Tibial nerve (tissue), 4 donors: ENCODE data around the gene ATP1A1. TPM values are rescaled to one million over a fixed set of nuclear protein-coding genes. Genes with fewer than 3 reads are reported as not detected.
A peak's percentile ranks its signal among the peaks of the same experiment; 100 is the strongest.

ENCODE experiments used
- DNase-seq, 2 donors: peaks; one replicate each; pipeline ENCODE4 v3.0.0-alpha.2; 2019; ENCODE audit warnings: low spot score in 2 of 2
- H3K27ac ChIP-seq, 4 donors: fragments of 200-600 bp; sonication (generic) in 3 of 4; one replicate each; pipeline ENCODE4 v1.5.1; 2017 to 2019; ENCODE audit warnings: mild to moderate bottlenecking in 1 of 4
- H3K27me3 ChIP-seq, 2 donors: fragments of 200-600 bp; sonication (generic) in 1 of 2; one replicate each; pipeline versions ENCODE4 v1.5.1 to v1.6.0; 2017 to 2019
- H3K36me3 ChIP-seq, 3 donors: fragments of 200-600 bp; sonication (generic); one replicate each; pipeline ENCODE4 v1.5.1; 2018 to 2019
- H3K4me1 ChIP-seq, 4 donors: fragments of 200-600 bp; sonication (generic) in 3 of 4; one replicate each; pipeline ENCODE4 v1.5.1; 2017 to 2019
- H3K4me3 ChIP-seq, 4 donors: fragments of 200-600 bp; sonication (generic) in 3 of 4; one replicate each; pipeline ENCODE4 v1.5.1; 2017 to 2019; ENCODE audit warnings: mild to moderate bottlenecking in 1 of 4, moderate library complexity in 1 of 4
- H3K9me3 ChIP-seq, 4 donors: fragments of 200-600 bp; sonication (generic) in 3 of 4; one replicate each; pipeline ENCODE4 v1.5.1; 2017 to 2019
- EP300 ChIP-seq, 2 donors: sonication (generic); formaldehyde crosslinking; IDR thresholded peaks; one replicate each; pipeline ENCODE4 v1.6.1; 2017; ENCODE audit warnings: antibody characterized with exemption in 2 of 2, mild to moderate bottlenecking in 1 of 2
- POLR2A ChIP-seq, 2 donors: fragments of 450-650 bp; IDR thresholded peaks; one replicate each; pipeline ENCODE4 v1.6.1; 2017; ENCODE audit warnings: antibody characterized with exemption in 2 of 2, mild to moderate bottlenecking in 2 of 2, moderate library complexity in 2 of 2
- WGBS, 2 donors: methylation state at CpG; one replicate each; pipeline ENCODE4 v1.1.5; 2018; 5-methylcytosine and 5-hydroxymethylcytosine counted together
- total RNA-seq, 4 donors: library from RNA; depleted of rRNA; stranded (reverse); fragments of >200 nt; gene quantifications; one replicate each; pipeline ENCODE4 v1.1.0, GENCODE V29; 2016
- TF ChIP-seq, protein P1 (sequence below), 5 experiments: fragments of 200-600 bp in 3 of 5; fragments of 450-650 bp in 2 of 5; sonication (generic) in 3 of 5; IDR thresholded peaks; one replicate each; pipeline ENCODE4 v1.5.1; 2016 to 2019; ENCODE audit warnings: antibody characterized with exemption in 5 of 5, mild to moderate bottlenecking in 3 of 5, moderate library complexity in 2 of 5

The ATP1A1 gene
- total RNA-seq, 4 donors from 2014 or later, result 226 to 325 (median 267) TPM

DNA sequence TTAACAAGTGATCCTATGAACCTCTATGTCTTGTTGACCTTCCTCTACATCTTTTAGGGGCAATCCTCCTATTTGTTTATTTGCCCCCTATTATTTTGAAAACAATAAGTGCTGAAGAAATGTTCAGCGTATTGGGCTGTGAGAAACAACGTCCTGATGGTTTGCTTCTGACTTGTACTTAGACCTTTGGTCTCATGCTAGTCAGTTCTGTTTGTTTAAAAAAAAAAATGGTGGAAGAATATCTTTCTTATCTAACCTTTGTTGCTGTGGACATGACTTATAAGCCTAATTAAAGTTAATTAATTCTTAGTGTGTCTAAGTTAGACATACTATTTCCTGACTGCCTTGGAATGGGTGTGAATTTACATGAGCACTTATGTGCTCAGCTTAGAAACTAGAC, 20.7 kb downstream of the ATP1A1 start:
- H3K27ac ChIP-seq, result no peak overlapping the region
- WGBS, 2 donors, result 88 to 91% methylated on average over 2 of the region's 2 CpGs
- H3K4me3 ChIP-seq, result no peak overlapping the region
- no peak for DNase-seq
- H3K4me1 ChIP-seq, result no peaks in the 10 kb centered on the region
- no peaks in the 10 kb centered on the region for H3K9me3 ChIP-seq
- peaks cover 7 to 100% (median 51%) of the 10 kb centered on the region in 3 donors for H3K36me3 ChIP-seq
- no peak for TF ChIP-seq EP300 (IDR thresholded peaks at IDR 0.05)
- TF ChIP-seq, protein P1, sequence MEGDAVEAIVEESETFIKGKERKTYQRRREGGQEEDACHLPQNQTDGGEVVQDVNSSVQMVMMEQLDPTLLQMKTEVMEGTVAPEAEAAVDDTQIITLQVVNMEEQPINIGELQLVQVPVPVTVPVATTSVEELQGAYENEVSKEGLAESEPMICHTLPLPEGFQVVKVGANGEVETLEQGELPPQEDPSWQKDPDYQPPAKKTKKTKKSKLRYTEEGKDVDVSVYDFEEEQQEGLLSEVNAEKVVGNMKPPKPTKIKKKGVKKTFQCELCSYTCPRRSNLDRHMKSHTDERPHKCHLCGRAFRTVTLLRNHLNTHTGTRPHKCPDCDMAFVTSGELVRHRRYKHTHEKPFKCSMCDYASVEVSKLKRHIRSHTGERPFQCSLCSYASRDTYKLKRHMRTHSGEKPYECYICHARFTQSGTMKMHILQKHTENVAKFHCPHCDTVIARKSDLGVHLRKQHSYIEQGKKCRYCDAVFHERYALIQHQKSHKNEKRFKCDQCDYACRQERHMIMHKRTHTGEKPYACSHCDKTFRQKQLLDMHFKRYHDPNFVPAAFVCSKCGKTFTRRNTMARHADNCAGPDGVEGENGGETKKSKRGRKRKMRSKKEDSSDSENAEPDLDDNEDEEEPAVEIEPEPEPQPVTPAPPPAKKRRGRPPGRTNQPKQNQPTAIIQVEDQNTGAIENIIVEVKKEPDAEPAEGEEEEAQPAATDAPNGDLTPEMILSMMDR (IDR thresholded peaks at IDR 0.05), result no peak
- no peak for TF ChIP-seq POLR2A (IDR thresholded peaks at IDR 0.05)
- H3K27me3 ChIP-seq, result no peaks in the 10 kb centered on the region

DNA sequence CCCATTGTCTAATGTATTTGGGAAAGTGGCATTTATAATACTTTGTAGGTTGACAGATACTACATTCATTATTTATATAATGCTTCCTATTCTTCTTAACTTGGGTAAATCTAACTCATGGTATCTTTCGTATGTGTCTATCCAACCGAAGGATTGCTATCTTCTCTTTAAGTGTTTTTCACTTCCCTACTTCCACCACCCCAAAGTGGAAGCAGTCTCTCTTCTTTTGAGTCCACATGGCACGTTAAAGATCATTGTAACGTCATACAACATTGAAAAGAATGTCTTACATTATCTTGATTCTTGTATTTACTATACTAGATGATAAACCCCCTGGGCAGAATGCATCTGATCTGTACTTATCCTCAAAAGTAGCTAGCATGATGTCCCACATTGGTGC, 21.2 kb downstream of the ATP1A1 start:
- Histone ChIP-seq H3K4me3 (no peak overlapping the region), H3K27ac (no peak overlapping the region), H3K4me1 (no peaks in the 10 kb centered on the region), H3K9me3 (no peaks in the 10 kb centered on the region), H3K36me3 (peaks cover 7 to 100% (median 53%) of the 10 kb centered on the region in 3 donors), H3K27me3 (no peaks in the 10 kb centered on the region)
- WGBS, 2 donors, result 89 to 90% methylated on average over 4 of the region's 4 CpGs
- DNase-seq, result no peak
- TF ChIP-seq, protein P1 (IDR thresholded peaks at IDR 0.05), result no peak
- TF ChIP-seq EP300 (IDR thresholded peaks at IDR 0.05) (no peak), POLR2A (IDR thresholded peaks at IDR 0.05) (no peak)

DNA sequence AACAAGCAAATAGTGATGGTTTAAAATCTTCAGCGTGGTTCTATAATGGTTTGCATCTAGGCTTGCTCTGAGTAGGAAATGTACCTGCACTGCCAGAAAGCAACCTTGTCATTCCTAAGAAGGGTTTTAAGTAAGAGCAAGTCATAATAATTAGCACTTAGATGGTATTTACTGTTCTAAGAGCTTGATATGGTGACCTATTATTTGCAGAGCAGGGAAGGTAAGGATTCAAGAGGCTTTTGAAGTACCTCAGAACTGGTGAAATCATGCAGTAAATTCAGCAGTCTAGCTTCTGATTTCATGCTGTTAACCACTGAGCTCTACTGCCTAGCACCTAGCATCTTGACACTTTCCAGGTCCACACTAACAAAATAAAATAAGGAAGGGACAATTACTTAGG, 23.7 kb downstream of the ATP1A1 start:
- H3K4me1 ChIP-seq, result no peaks in the 10 kb centered on the region
- 92 to 93% methylated on average over 1 of the region's 1 CpG for WGBS, 2 donors
- no peak for TF ChIP-seq EP300 (IDR thresholded peaks at IDR 0.05)
- TF ChIP-seq, protein P1 (IDR thresholded peaks at IDR 0.05), result no peak
- no peak for TF ChIP-seq POLR2A (IDR thresholded peaks at IDR 0.05)
- no peak overlapping the region for H3K27ac ChIP-seq
- no peak for DNase-seq
- H3K4me3 ChIP-seq, result no peak overlapping the region
- no peaks in the 10 kb centered on the region for H3K27me3 ChIP-seq
- H3K36me3 ChIP-seq, result peaks cover 14 to 100% (median 52%) of the 10 kb centered on the region in 3 donors
- H3K9me3 ChIP-seq, result no peaks in the 10 kb centered on the region

DNA sequence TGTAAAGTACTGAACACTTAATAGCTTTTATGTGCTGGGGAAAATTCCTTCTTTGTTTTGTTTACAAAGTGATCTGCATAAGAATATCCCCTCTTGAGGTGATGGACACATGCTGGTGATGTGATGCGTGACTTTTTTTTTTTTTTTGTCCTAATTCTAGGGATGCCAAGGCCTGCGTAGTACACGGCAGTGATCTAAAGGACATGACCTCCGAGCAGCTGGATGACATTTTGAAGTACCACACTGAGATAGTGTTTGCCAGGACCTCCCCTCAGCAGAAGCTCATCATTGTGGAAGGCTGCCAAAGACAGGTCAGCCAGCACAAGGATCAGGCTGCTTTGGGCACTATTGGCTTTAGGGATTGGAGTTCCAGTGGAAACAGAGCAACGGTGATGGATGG, 24.7 kb downstream of the ATP1A1 start:
- peak overlapping the region in 1 of 4 donors; percentile 17 for H3K27ac ChIP-seq
- H3K4me1 ChIP-seq, result no peaks in the 10 kb centered on the region
- TF ChIP-seq POLR2A (IDR thresholded peaks at IDR 0.05), result no peak
- TF ChIP-seq, protein P1 (IDR thresholded peaks at IDR 0.05), result no peak
- TF ChIP-seq EP300 (IDR thresholded peaks at IDR 0.05), result no peak
- H3K9me3 ChIP-seq, result no peaks in the 10 kb centered on the region
- 68 to 83% methylated on average over 5 of the region's 5 CpGs for WGBS, 2 donors
- no peak overlapping the region for H3K4me3 ChIP-seq
- H3K36me3 ChIP-seq, result peaks cover 14 to 100% (median 61%) of the 10 kb centered on the region in 3 donors
- no peaks in the 10 kb centered on the region for H3K27me3 ChIP-seq
- DNase-seq, result no peak

DNA sequence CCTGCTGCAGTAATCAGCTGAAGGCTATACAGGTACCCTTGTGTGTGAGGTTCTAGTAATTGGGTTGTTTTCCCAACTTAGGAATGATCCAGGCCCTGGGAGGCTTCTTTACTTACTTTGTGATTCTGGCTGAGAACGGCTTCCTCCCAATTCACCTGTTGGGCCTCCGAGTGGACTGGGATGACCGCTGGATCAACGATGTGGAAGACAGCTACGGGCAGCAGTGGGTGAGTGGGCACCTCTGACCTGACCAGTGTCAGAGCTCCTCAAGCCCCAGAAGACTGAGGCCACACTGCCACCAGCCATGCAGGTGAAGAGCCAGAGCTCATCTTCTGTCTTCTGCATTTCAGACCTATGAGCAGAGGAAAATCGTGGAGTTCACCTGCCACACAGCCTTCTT, 27.7 kb downstream of the ATP1A1 start:
- no peaks in the 10 kb centered on the region for H3K4me1 ChIP-seq
- 88 to 92% methylated on average over 6 of the region's 6 CpGs for WGBS, 2 donors
- DNase-seq, result no peak
- no peak for TF ChIP-seq POLR2A (IDR thresholded peaks at IDR 0.05)
- TF ChIP-seq, protein P1 (IDR thresholded peaks at IDR 0.05), result no peak
- no peak for TF ChIP-seq EP300 (IDR thresholded peaks at IDR 0.05)
- no peaks in the 10 kb centered on the region for H3K27me3 ChIP-seq
- no peaks in the 10 kb centered on the region for H3K9me3 ChIP-seq
- no peak overlapping the region for H3K27ac ChIP-seq
- H3K36me3 ChIP-seq, result peaks cover 11 to 100% (median 76%) of the 10 kb centered on the region in 3 donors
- no peak overlapping the region for H3K4me3 ChIP-seq
